HG02970 (cell line): ENCODE results near the gene VDAC2.

ENCODE experiments used
- ATAC-seq: cut with Tn5 transposase; IDR thresholded peaks from one replicate; pipeline ENCODE4 v1.9.1; 2021; ENCODE audit warnings: mild to moderate bottlenecking, moderate library complexity, moderate number of reproducible peaks; ENCODE audit not compliant: unreplicated experiment, low FRiP score

VDAC2 gene

GRCh38 chr10:75245354-75246250 is 35.0 kb downstream of the VDAC2 start:
- no peak for ATAC-seq

GRCh38 chr10:75246506-75246905 is 35.9 kb downstream of the VDAC2 start:
- ATAC-seq = no peak

- ATAC-seq = no peak
Measured at GRCh38 chr10:75247797-75248196, 37.2 kb downstream of the VDAC2 start.

GRCh38 chr10:75250934-75251333 is 40.3 kb downstream of the VDAC2 start:
- no peak for ATAC-seq

- ATAC-seq = no peak
Measured at GRCh38 chr10:75253281-75254220, 43.0 kb downstream of the VDAC2 start.

- no peak for ATAC-seq
Measured at GRCh38 chr10:75254739-75255138, 44.1 kb downstream of the VDAC2 start.

- ATAC-seq = no peak
Measured at GRCh38 chr10:75260990-75261389, 50.4 kb downstream of the VDAC2 start.

- ATAC-seq = no peak
Measured at GRCh38 chr10:75261813-75262705, 51.5 kb downstream of the VDAC2 start.

GRCh38 chr10:75263806-75264205 is 53.2 kb downstream of the VDAC2 start:
- no peak for ATAC-seq

GRCh38 chr10:75265856-75266255 is 55.3 kb downstream of the VDAC2 start:
- ATAC-seq = no peak

GRCh38 chr10:75266945-75267344 is 56.3 kb downstream of the VDAC2 start:
- no peak for ATAC-seq

GRCh38 chr10:75269605-75270004 is 59.0 kb downstream of the VDAC2 start:
- no peak for ATAC-seq

GRCh38 chr10:75272094-75272493 is 61.5 kb downstream of the VDAC2 start:
- ATAC-seq = no peak

GRCh38 chr10:75272896-75273295 is 62.3 kb downstream of the VDAC2 start:
- ATAC-seq = no peak

- no peak for ATAC-seq
Measured at GRCh38 chr10:75276069-75276872, 65.7 kb downstream of the VDAC2 start.

- ATAC-seq = no peak
Measured at GRCh38 chr10:75280236-75280635, 69.6 kb downstream of the VDAC2 start.
